H9 (cell line): ENCODE results near the gene FADD. TPM values are rescaled to one million over a fixed set of nuclear protein-coding genes. Genes with fewer than 3 reads are reported as not detected.
A peak's percentile ranks its signal among the peaks of the same experiment; 100 is the strongest.

ENCODE experiments used
- DNase-seq: peaks from one replicate; pipeline ENCODE4 v3.0.0-alpha.2; 2017
- H2AFZ ChIP-seq: one replicate; pipeline ENCODE4 v1.6.1; 2013; ENCODE audit warnings: mild to moderate bottlenecking, low read length, control low read depth, moderate library complexity
- H2AK5ac ChIP-seq: 2 replicates; pipeline ENCODE4 v1.6.1; 2013; ENCODE audit warnings: low read length, control low read depth, mixed read lengths; ENCODE audit not compliant: insufficient read length
- H2BK120ac ChIP-seq: one replicate; pipeline ENCODE4 v1.6.1; 2013; ENCODE audit warnings: low read depth, mild to moderate bottlenecking, low read length, control low read depth, inconsistent platforms; ENCODE audit not compliant: poor library complexity, severe bottlenecking
- H2BK12ac ChIP-seq: 2 replicates; pipeline ENCODE4 v1.6.1; 2013; ENCODE audit warnings: low read length, control low read depth, mixed read lengths, low read depth; ENCODE audit not compliant: insufficient read length
- H2BK15ac ChIP-seq: 2 replicates; pipeline ENCODE4 v1.6.1; 2013; ENCODE audit warnings: low read depth, low read length, control low read depth
- H2BK20ac ChIP-seq: one replicate; pipeline ENCODE4 v1.6.1; 2013; ENCODE audit warnings: low read depth, mild to moderate bottlenecking, low read length, control low read depth, inconsistent platforms; ENCODE audit not compliant: poor library complexity, severe bottlenecking
- H2BK5ac ChIP-seq: 2 replicates; pipeline ENCODE4 v1.6.1; 2013; ENCODE audit warnings: low read length, control low read depth, mixed read lengths; ENCODE audit not compliant: insufficient read length
- H3K14ac ChIP-seq: 2 replicates; pipeline ENCODE4 v1.6.1; 2013; ENCODE audit warnings: low read length, control low read depth; ENCODE audit not compliant: insufficient read depth
- H3K18ac ChIP-seq: 2 replicates; pipeline ENCODE4 v1.6.1; 2013; ENCODE audit warnings: low read depth, mild to moderate bottlenecking, mixed read lengths, low read length, control low read depth; ENCODE audit not compliant: insufficient read length
- H3K23ac ChIP-seq: 2 replicates; pipeline ENCODE4 v1.6.1; 2013; ENCODE audit warnings: low read length, control low read depth, mixed read lengths, low read depth; ENCODE audit not compliant: insufficient read length
- H3K23me2 ChIP-seq: 2 replicates; pipeline ENCODE4 v1.6.1; 2013; ENCODE audit warnings: low read depth, mild to moderate bottlenecking, mixed read lengths, low read length, control low read depth; ENCODE audit not compliant: insufficient read length, poor library complexity, severe bottlenecking
- H3K27ac ChIP-seq: 2 replicates; pipeline ENCODE4 v1.5.1; 2013; ENCODE audit warnings: low read length, control low read depth, mixed read lengths, low read depth; ENCODE audit not compliant: insufficient read length
- H3K27me3 ChIP-seq: 2 replicates; pipeline ENCODE4 v1.6.1; 2013; ENCODE audit warnings: low read length, control low read depth, inconsistent platforms; ENCODE audit not compliant: insufficient read depth
- H3K4ac ChIP-seq: 2 replicates; pipeline ENCODE4 v1.6.1; 2013; ENCODE audit warnings: low read depth, mild to moderate bottlenecking, control low read depth, inconsistent platforms, low read length, moderate library complexity
- H3K4me1 ChIP-seq: 2 replicates; pipeline ENCODE4 v1.6.1; 2013; ENCODE audit warnings: low read length, control low read depth, inconsistent platforms; ENCODE audit not compliant: insufficient read depth
- H3K4me2 ChIP-seq: 2 replicates; pipeline ENCODE4 v1.6.1; 2013; ENCODE audit warnings: low read length, control low read depth, mixed read lengths; ENCODE audit not compliant: insufficient read length, insufficient read depth
- H3K56ac ChIP-seq: 2 replicates; pipeline ENCODE4 v1.6.1; 2013; ENCODE audit warnings: low read depth, mild to moderate bottlenecking, mixed read lengths, low read length, control low read depth; ENCODE audit not compliant: insufficient read length
- H3K79me1 ChIP-seq: 2 replicates; pipeline ENCODE4 v1.6.1; 2013; ENCODE audit warnings: low read depth, mild to moderate bottlenecking, moderate library complexity, low read length, control low read depth, inconsistent platforms; ENCODE audit not compliant: insufficient read depth, poor library complexity, severe bottlenecking
- H3K79me2 ChIP-seq: 2 replicates; pipeline ENCODE4 v1.6.1; 2013; ENCODE audit warnings: low read length, control low read depth, inconsistent platforms; ENCODE audit not compliant: insufficient read depth
- H3K9ac ChIP-seq: 2 replicates; pipeline ENCODE4 v1.6.1; 2013; ENCODE audit warnings: low read length, control low read depth, mixed read lengths; ENCODE audit not compliant: insufficient read length; ENCODE audit errors: extremely low read depth
- H3K9me3 ChIP-seq: one replicate; pipeline ENCODE4 v1.6.1; 2013; ENCODE audit warnings: low read depth, low read length, inconsistent platforms; ENCODE audit not compliant: control insufficient read depth
- H3T11ph ChIP-seq: one replicate; pipeline ENCODE4 v1.6.1; 2013; ENCODE audit warnings: mild to moderate bottlenecking, low read length, control low read depth, inconsistent platforms
- H4K20me1 ChIP-seq: one replicate; pipeline ENCODE4 v1.6.1; 2013; ENCODE audit not compliant: control insufficient read depth, insufficient read length, insufficient read depth
- H4K5ac ChIP-seq: 2 replicates; pipeline ENCODE4 v1.6.1; 2013; ENCODE audit warnings: low read depth, mild to moderate bottlenecking, mixed read lengths, low read length, control low read depth; ENCODE audit not compliant: insufficient read length
- H4K8ac ChIP-seq: replicated peaks from 2 replicates; pipeline ENCODE4 v1.6.1; 2013; ENCODE audit warnings: low read length, control low read depth, mixed read lengths, low read depth; ENCODE audit not compliant: insufficient read length
- H4K91ac ChIP-seq: 2 replicates; pipeline ENCODE4 v1.6.1; 2013; ENCODE audit warnings: low read depth, mild to moderate bottlenecking, moderate library complexity, mixed read lengths, low read length, control low read depth; ENCODE audit not compliant: insufficient read length
- H3K27ac Mint-ChIP-seq, 3 experiments: 2 replicates in 2 of 3; 3 replicates in 1 of 3; pipeline ENCODE4 v1.8.0; 2020 to 2021; ENCODE audit warnings: mixed read lengths in 3 of 3, mild to moderate bottlenecking in 1 of 3, moderate library complexity in 1 of 3
- H3K27me3 Mint-ChIP-seq: 2 replicates; pipeline ENCODE4 v1.8.0; 2021; ENCODE audit warnings: low read depth, mild to moderate bottlenecking, moderate library complexity, mixed read lengths
- H3K36me3 Mint-ChIP-seq, 3 experiments: 2 replicates in 2 of 3; 3 replicates in 1 of 3; pipeline ENCODE4 v1.8.0; 2020 to 2021; ENCODE audit warnings: low read depth in 3 of 3, mixed read lengths in 3 of 3; ENCODE audit not compliant: insufficient read depth in 1 of 3
- H3K4me1 Mint-ChIP-seq, 2 experiments: 2 replicates each; pipeline ENCODE4 v1.8.0; 2020; ENCODE audit warnings: mixed read lengths in 2 of 2
- H3K4me3 Mint-ChIP-seq, 2 experiments: 2 replicates in 1 of 2; 3 replicates in 1 of 2; pipeline ENCODE4 v1.8.0; 2020 to 2021; ENCODE audit warnings: mild to moderate bottlenecking in 2 of 2, mixed read lengths in 2 of 2, moderate library complexity in 1 of 2
- H3K9me3 Mint-ChIP-seq, 2 experiments: 2 replicates in 1 of 2; 3 replicates in 1 of 2; pipeline ENCODE4 v1.8.0; 2020; ENCODE audit warnings: mild to moderate bottlenecking in 2 of 2, mixed read lengths in 2 of 2, moderate library complexity in 1 of 2
- CTCF ChIP-seq: fragments of 200-600 bp; sonication (generic); conservative IDR thresholded peaks from 3 replicates; pipeline ENCODE4 v1.8.0; 2021; ENCODE audit warnings: antibody characterized with exemption, mild to moderate bottlenecking
- WGBS: extraction: QIAGEN DNeasy Blood & Tissue Kit; methylation state at CpG from one replicate; pipeline ENCODE4 v1.1.7; 2013; ENCODE audit warnings: missing lambda C conversion rate, low lambda C conversion rate, mixed read lengths; ENCODE audit not compliant: insufficient read length; ENCODE audit errors: extremely low coverage; 5-methylcytosine and 5-hydroxymethylcytosine counted together
- total RNA-seq: library from RNA; stranded (reverse); gene quantifications from 2 replicates; pipeline ENCODE4 v1.2.1, GENCODE V29; 2021

FADD gene
- total RNA-seq, 1 experiment from 2014 or later, result 51.1 TPM

DNA sequence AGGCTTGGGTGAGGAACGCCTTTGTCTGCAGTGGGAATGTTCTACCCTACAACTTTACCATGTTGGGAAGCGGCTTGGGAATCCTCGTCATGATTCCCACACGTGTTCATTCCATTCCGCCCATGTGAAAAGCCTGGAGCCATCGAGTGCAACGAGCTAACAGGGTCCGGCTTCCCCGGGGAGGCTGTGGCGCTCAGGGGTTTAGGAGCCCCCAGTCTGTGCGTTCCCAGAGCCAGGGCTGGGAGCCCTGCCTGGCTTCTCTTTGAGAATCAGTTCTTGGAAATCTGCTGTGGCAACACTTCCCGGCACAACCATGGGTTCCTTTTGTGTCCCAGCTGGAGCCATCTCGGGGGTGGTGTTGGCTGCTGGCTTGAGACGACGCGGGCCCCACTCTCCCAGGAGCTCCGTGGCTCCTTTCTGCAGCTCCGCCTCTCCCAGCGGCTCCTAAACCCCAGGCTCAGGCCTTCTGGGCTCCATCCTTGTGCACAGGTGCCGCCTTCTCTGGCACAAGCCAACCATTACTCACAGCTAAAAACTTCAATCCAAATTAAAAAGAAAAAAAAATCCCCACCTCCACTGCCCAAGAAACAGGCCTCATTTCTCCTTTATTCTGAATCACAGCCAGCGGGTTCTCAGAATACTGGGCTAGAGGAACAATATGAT lies 48.7 kb downstream of the FADD start:
- Histone ChIP-seq H3K23me2 (no peaks in the 10 kb centered on the region), H4K8ac (no peak overlapping the region), H3K23ac (no peak overlapping the region), H3K9me3 (no peaks in the 10 kb centered on the region), H2BK120ac (no peak overlapping the region), H4K5ac (no peak overlapping the region), H3K18ac (no peak overlapping the region), H2BK15ac (no peak overlapping the region), H3K27ac (no peak overlapping the region), H3K4ac (no peak overlapping the region), H3K79me1 (no peaks in the 10 kb centered on the region), H3T11ph (no peak overlapping the region), H2BK12ac (no peak overlapping the region), H4K91ac (no peak overlapping the region), H3K27me3 (no peaks in the 10 kb centered on the region), H2AK5ac (no peak overlapping the region), H3K4me1 (no peaks in the 10 kb centered on the region; the same call in 1 of the 2 replicates), H4K20me1 (no peaks in the 10 kb centered on the region), H3K79me2 (no peaks in the 10 kb centered on the region), H2BK20ac (no peak overlapping the region), H3K9ac (no peak overlapping the region), H3K4me2 (no peak overlapping the region), H3K14ac (0 out of 2 replicates have a peak overlapping the region, but pooled peaks have one; percentile 19), H2AFZ (no peak overlapping the region), H3K56ac (no peak overlapping the region), H2BK5ac (no peak overlapping the region)
- H3K4me1 Mint-ChIP-seq, result peaks cover 6 to 17% of the 10 kb centered on the region in 2 experiments
- no peak for DNase-seq
- no peak overlapping the region for H3K4me3 Mint-ChIP-seq
- H3K9me3 Mint-ChIP-seq, result no peaks in the 10 kb centered on the region
- no CpG with 5 or more reads among the region's 21 CpGs for WGBS
- TF ChIP-seq CTCF, result no peak
- peaks cover 9% of the 10 kb centered on the region; the same call in 1 of the 2 replicates for H3K27me3 Mint-ChIP-seq
- no peak overlapping the region for H3K27ac Mint-ChIP-seq
- H3K36me3 Mint-ChIP-seq, result no peaks in the 10 kb centered on the region
